ENCODE measurements around the gene KLHL3.

KLHL3 gene

GRCh38 chr5:137714946-137715345, 20.9 kb downstream of the KLHL3 start:
- DNase-seq (ENCODE audit: low read depth, low spot score) = peak; percentile 22
- H3K4me3 ChIP-seq (ENCODE audit: low read length) = no peak overlapping the region

DNA sequence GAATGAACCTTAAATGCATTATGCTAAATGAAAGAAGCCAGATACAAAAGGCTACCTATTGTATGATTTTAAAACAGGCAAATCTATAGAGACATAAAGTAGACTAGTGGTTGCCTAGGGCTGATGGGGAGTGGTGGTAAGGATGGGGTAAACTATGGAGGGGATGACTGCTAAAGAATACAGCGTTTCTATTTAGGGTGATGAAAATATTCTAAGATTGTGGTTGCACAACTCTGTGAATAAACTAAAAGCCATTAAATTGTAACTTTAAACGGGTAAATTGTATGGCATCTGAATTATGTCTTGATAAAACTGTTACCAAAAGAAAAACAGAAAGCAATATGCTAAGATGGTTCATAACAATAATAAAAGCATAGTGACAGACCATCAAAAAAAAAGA, 21.4 kb downstream of the KLHL3 start:
- no peak overlapping the region for H3K4me3 ChIP-seq (ENCODE audit: low read length)
- no peak for DNase-seq (ENCODE audit: low read depth, low spot score)

DNA sequence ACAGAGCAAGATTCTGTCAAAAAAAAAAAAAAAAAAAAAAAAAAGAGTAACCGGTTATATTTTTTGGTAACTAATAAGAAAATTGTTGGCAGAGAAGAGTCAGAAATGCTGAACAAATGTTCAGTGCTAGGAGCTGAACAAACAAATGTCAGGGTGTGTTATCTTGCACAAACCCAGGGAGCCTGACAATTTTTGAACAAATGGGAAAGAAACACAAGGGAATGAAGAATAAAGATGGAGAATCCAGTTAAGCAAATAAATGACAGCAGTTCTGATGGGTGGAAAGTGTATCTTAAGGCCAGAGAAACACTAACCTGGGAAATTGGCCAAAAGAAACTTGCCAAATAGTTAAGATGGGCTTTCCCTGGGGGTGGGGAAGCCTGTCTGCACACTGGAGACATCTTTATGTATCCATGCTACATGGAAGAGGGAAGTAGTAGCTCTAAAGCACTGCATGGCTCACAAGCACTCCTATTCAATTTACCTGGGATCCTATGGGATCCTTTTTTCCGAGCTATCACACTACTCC, 23.7 kb downstream of the KLHL3 start:
- DNase-seq (ENCODE audit: low read depth, low spot score) = no peak
- no peak overlapping the region for H3K4me3 ChIP-seq (ENCODE audit: low read length)

GRCh38 chr5:137710086-137710485, 25.8 kb downstream of the KLHL3 start:
- no peak overlapping the region for H3K4me3 ChIP-seq (ENCODE audit: low read length)
- DNase-seq (ENCODE audit: low read depth, low spot score) = no peak

- no peak for DNase-seq (ENCODE audit: low read depth, low spot score)
- H3K4me3 ChIP-seq (ENCODE audit: low read length) = no peak overlapping the region
These were observed 26.9 kb downstream of the KLHL3 start for GRCh38 chr5:137708796-137709559.

GRCh38 chr5:137708062-137708461, 27.8 kb downstream of the KLHL3 start:
- no peak overlapping the region for H3K4me3 ChIP-seq (ENCODE audit: low read length)
- DNase-seq (ENCODE audit: low read depth, low spot score) = no peak

- H3K4me3 ChIP-seq (ENCODE audit: low read length) = no peak overlapping the region
- no peak for DNase-seq (ENCODE audit: low read depth, low spot score)
These were observed 29.0 kb downstream of the KLHL3 start for GRCh38 chr5:137706841-137707240.

- DNase-seq (ENCODE audit: low read depth, low spot score) = no peak
These were observed 30.8 kb downstream of the KLHL3 start for GRCh38 chr5:137705106-137705505.

GRCh38 chr5:137703565-137703964, 32.3 kb downstream of the KLHL3 start:
- DNase-seq (ENCODE audit: low read depth, low spot score) = no peak
- no peak overlapping the region for H3K4me3 ChIP-seq (ENCODE audit: low read length)

More at GRCh38 chr5:137705106-137705505, 30.8 kb downstream of the KLHL3 start:
- no peak overlapping the region for H3K4me3 ChIP-seq (ENCODE audit: low read length)

- H3K4me3 ChIP-seq (ENCODE audit: low read length) = no peak overlapping the region
- DNase-seq (ENCODE audit: low read depth, low spot score) = no peak
These were observed 35.6 kb downstream of the KLHL3 start for GRCh38 chr5:137700282-137700680.

- DNase-seq (ENCODE audit: low read depth, low spot score) = no peak
- H3K4me3 ChIP-seq (ENCODE audit: low read length) = no peak overlapping the region
These were observed 36.3 kb downstream of the KLHL3 start for GRCh38 chr5:137699336-137700281.

DNA sequence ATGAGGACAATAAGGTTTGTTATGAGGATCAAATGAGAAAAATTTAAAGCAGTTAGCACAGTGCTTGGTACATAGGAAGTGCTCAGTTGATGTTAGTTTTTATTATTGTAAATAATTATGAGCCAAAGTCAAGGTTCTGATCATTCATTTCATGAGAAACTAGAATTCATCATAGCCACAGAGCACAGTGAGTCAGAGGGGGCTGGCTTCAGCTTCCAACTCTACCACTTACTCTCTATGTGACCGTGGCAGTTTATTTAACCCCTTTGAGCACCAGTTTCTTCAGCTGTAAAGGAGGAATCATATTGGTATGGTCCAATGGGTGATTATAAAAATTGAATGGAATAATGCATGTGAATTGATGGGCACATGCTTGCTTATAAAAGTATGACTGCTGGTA, 39.4 kb downstream of the KLHL3 start:
- H3K4me3 ChIP-seq (ENCODE audit: low read length) = no peak overlapping the region
- DNase-seq (ENCODE audit: low read depth, low spot score) = no peak

DNA sequence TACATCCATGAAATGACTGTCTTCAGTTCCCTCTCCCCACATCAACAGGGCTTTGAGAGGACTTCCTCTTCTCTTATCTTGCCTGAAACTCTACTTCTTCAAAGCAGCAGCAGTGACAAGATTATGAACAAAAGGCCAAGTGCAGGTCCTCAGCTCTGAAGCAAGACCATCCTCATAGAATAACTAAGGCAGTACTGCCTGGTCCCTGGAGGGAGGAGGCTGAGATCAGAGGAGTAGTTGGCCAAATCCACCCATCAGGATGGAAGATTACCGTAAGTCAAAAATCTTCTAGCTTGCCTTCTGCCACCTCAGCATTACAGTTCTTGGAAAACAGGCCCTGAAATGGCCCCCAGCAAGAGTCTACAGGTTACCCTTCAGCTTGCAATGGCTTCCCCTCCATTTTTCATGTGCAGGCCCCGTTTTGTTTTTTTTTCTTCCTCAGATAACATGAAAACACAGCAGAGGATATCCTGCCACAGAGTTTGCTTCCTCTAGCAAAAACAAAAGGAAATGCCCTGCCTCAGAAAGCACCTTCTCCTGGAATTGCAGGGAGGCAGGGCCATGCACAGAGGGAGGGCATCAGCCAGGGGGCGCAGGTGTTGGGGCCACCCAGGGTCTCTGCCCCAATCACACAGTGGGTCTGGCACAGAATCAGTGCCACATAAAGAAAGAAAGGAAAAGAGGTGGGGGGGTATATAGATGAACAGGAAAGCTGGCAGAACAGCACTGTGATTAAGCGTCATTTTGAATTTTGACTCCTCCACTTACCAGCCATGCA, 40.0 kb downstream of the KLHL3 start:
- peak; percentile 54 for DNase-seq (ENCODE audit: low read depth, low spot score)
- H3K4me3 ChIP-seq (ENCODE audit: low read length) = no peak overlapping the region

DNA sequence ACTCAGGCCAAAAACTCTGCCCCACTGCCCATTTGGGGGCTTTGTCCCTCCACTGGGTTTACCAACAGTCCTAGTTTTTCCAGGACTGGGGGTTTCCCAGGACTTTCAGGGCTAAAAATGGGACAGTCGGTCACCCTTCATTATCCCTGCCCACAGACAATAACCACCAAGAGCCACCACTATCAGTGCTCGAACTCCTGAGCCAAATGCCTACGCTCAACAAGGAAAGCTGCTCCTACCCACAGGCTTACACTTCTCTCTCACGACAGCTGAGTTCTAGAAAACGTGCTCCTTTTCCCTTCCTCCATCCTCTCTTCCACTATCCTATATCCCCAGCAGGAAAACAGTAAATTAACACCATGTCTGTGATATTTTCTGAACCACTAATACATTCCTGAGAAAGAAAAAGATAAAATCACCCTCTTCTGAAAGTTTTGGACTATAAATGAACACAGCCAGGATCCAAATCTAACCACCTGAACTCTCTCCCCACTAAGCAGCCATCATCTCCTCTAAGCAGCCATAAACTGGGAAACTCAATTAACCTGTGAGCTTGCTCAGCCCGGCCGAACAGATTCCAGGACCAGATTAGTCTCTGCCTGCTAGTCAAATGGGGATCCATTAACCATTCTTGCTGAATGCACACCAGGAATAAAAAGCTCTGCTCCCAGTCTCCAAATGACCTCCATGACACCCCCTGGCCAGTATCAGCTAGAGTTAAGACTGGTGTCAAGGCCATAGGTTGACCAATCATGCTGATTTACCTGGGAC, 41.8 kb downstream of the KLHL3 start:
- H3K4me3 ChIP-seq (ENCODE audit: low read length) = no peak overlapping the region
- no peak for DNase-seq (ENCODE audit: low read depth, low spot score)

DNA sequence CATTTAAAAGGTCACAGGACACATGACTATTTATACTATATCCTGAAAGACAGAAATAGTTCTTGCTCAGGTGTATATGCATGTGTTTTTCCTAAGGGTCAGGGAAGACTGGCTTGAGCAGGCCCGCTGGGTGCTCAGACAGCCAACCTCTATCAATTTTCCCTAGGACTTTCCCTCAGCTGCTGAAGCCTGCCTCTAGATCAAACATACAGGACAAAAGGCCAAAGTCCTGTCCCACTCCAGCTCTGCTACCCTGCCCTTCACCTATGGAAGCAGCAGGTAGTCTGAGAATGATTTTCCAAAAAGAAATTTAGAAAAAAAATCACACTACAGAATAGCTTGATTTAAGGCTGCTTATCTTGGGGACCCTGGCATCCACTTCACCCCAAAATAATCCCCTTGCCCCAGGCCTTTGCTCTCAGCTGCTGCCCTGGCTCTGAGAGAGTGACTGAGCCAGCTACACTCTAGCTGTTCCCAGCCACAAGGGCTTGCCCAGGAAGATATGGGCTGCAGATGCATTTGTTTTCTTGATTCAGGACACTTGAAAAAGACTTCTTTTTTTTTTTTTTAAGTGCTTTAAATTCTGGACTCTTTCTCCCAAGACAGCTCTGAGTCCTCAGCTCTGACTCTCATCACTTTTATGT, 42.5 kb downstream of the KLHL3 start:
- no peak overlapping the region for H3K4me3 ChIP-seq (ENCODE audit: low read length)
- DNase-seq (ENCODE audit: low read depth, low spot score) = no peak

- no peak for DNase-seq (ENCODE audit: low read depth, low spot score)
These were observed 46.6 kb downstream of the KLHL3 start for GRCh38 chr5:137689306-137689705.

GRCh38 chr5:137688210-137688840, 47.6 kb downstream of the KLHL3 start:
- no peak overlapping the region for H3K4me3 ChIP-seq (ENCODE audit: low read length)
- no peak for DNase-seq (ENCODE audit: low read depth, low spot score)

More at GRCh38 chr5:137689306-137689705, 46.6 kb downstream of the KLHL3 start:
- no peak overlapping the region for H3K4me3 ChIP-seq (ENCODE audit: low read length)

DNA sequence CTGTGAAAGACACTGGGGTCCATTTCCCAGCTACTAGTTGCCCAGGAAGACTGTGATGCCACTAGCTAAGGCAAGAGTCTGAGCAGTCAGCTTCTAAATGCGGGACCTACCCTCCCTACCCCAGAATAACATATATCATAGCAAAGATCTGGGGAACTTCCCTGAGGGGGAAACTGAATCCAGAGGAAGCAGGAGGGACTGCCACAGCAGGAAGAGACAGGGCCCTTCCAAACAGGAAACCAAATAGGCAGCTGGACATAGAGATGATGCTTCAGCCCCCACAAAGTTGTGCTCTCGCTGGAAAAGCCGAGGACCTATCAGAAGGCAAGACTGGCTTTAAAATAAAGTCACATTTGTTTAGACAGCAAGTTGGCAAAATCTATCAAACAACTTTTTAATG, 51.1 kb downstream of the KLHL3 start:
- no peak overlapping the region for H3K4me3 ChIP-seq (ENCODE audit: low read length)
- DNase-seq (ENCODE audit: low read depth, low spot score) = no peak

Data from Jurkat, Clone E6-1 (cell line).